Measurements from ENCODE around the gene OSBPL1A. TPM values are rescaled to one million over a fixed set of nuclear protein-coding genes. Genes with fewer than 3 reads are reported as not detected.

Gene OSBPL1A
- total RNA-seq, 1 experiment from 2014 or later = 34.8 TPM

DNA sequence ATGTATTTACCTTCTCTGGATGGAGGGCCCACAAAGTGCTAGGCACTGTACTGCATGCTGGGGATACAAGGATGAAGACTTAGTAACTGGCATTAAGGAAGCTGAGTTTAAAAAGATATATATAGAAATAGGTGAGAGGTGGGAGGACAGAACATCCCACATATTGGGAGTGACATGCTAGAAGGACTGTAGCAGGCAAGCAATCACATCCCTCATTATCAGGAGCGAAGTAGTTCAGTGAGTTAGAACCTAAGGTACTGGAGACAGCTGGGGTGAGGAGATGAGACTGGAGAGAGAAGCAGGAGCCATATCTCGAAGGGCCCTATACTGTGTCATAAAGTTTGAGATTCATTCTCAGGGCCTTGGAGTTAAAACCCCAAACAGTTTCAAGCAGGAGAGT lies 10.9 kb upstream of the OSBPL1A start:
- H3K9me3 Mint-ChIP-seq (ENCODE audit: low read depth, unreplicated experiment) = no peaks in the 10 kb centered on the region
- no peak overlapping the region for H3K4me3 Mint-ChIP-seq (ENCODE audit: low read depth, unreplicated experiment)
- no peaks in the 10 kb centered on the region for H3K4me1 Mint-ChIP-seq (ENCODE audit: low read depth, unreplicated experiment)
- BruUV-seq (replicated peaks) = no TSS peak
- H3K36me3 Mint-ChIP-seq (ENCODE audit: insufficient read depth, unreplicated experiment) = no peaks in the 10 kb centered on the region
- peaks cover 64% of the 10 kb centered on the region for H3K27me3 Mint-ChIP-seq (ENCODE audit: unreplicated experiment)
- CTCF ChIA-PET = no interaction called here
- intact Hi-C loops (cut with micrococcal nuclease; ENCODE audit: unreplicated experiment) = no loop called here
- no peak overlapping the region for H3K27ac Mint-ChIP-seq (ENCODE audit: unreplicated experiment)
- TF ChIP-seq, protein P1, sequence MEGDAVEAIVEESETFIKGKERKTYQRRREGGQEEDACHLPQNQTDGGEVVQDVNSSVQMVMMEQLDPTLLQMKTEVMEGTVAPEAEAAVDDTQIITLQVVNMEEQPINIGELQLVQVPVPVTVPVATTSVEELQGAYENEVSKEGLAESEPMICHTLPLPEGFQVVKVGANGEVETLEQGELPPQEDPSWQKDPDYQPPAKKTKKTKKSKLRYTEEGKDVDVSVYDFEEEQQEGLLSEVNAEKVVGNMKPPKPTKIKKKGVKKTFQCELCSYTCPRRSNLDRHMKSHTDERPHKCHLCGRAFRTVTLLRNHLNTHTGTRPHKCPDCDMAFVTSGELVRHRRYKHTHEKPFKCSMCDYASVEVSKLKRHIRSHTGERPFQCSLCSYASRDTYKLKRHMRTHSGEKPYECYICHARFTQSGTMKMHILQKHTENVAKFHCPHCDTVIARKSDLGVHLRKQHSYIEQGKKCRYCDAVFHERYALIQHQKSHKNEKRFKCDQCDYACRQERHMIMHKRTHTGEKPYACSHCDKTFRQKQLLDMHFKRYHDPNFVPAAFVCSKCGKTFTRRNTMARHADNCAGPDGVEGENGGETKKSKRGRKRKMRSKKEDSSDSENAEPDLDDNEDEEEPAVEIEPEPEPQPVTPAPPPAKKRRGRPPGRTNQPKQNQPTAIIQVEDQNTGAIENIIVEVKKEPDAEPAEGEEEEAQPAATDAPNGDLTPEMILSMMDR (IDR thresholded peaks at IDR 0.05; ENCODE audit: unreplicated experiment) = no peak
- no peak for DNase-seq

DNA sequence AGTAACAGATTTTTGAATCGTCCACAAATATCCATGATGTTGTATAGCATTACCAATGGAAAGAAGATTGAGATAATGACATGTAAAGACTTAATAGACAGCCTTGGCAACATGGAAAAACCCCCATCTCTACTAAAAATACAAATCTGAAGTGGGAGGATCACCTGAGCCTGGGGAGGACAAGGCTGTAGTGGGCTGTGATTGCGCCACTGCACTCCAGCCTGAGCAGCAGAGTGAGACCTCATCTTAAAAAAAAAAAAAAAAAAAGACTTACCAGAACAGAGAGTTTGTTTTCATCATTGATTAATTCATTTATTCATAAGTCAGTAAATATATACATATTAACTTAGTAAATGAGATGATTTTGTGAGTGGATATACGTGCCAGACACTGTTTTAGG lies 7.0 kb upstream of the OSBPL1A start:
- Mint-ChIP-seq H3K27me3 (ENCODE audit: unreplicated experiment) (peaks cover 42% of the 10 kb centered on the region), H3K27ac (ENCODE audit: unreplicated experiment) (no peak overlapping the region), H3K4me3 (ENCODE audit: low read depth, unreplicated experiment) (no peak overlapping the region), H3K4me1 (ENCODE audit: low read depth, unreplicated experiment) (no peaks in the 10 kb centered on the region), H3K9me3 (ENCODE audit: low read depth, unreplicated experiment) (no peaks in the 10 kb centered on the region), H3K36me3 (ENCODE audit: insufficient read depth, unreplicated experiment) (no peaks in the 10 kb centered on the region)
- TF ChIP-seq, protein P1 (IDR thresholded peaks at IDR 0.05; ENCODE audit: unreplicated experiment) = no peak
- intact Hi-C loops (cut with micrococcal nuclease; ENCODE audit: unreplicated experiment) = no loop called here
- no peak for DNase-seq
- CTCF ChIA-PET = interaction anchor here (0.6 to 0.7 kb wide), 3 partner anchors 100 to 988 kb away, joined by 3 to 4 read pairs (median 3); no protein-coding TSS in a partner anchor
- no TSS peak for BruUV-seq (replicated peaks)

GRCh38 chr18:24403076-24403475 lies 5.5 kb upstream of the OSBPL1A start:
- Mint-ChIP-seq H3K9me3 (ENCODE audit: low read depth, unreplicated experiment) (no peaks in the 10 kb centered on the region), H3K4me3 (ENCODE audit: low read depth, unreplicated experiment) (no peak overlapping the region)
- no TSS peak for BruUV-seq (replicated peaks)

GRCh38 chr18:24402209-24402785 lies 4.7 kb upstream of the OSBPL1A start:
- CTCF ChIA-PET = no interaction called here
- no peaks in the 10 kb centered on the region for H3K4me1 Mint-ChIP-seq (ENCODE audit: low read depth, unreplicated experiment)
- H3K4me3 Mint-ChIP-seq (ENCODE audit: low read depth, unreplicated experiment) = no peak overlapping the region
- H3K36me3 Mint-ChIP-seq (ENCODE audit: insufficient read depth, unreplicated experiment) = peaks cover 14% of the 10 kb centered on the region
- DNase-seq = no peak
- TF ChIP-seq, protein P1 (IDR thresholded peaks at IDR 0.05; ENCODE audit: unreplicated experiment) = peak; percentile 26
- no peaks in the 10 kb centered on the region for H3K9me3 Mint-ChIP-seq (ENCODE audit: low read depth, unreplicated experiment)
- H3K27ac Mint-ChIP-seq (ENCODE audit: unreplicated experiment) = no peak overlapping the region
- intact Hi-C loops (cut with micrococcal nuclease; ENCODE audit: unreplicated experiment) = no loop called here
- BruUV-seq (replicated peaks) = no TSS peak
- H3K27me3 Mint-ChIP-seq (ENCODE audit: unreplicated experiment) = peaks cover 19% of the 10 kb centered on the region

More at GRCh38 chr18:24403076-24403475, 5.5 kb upstream of the OSBPL1A start:
- Mint-ChIP-seq H3K27me3 (ENCODE audit: unreplicated experiment) (peaks cover 27% of the 10 kb centered on the region), H3K36me3 (ENCODE audit: insufficient read depth, unreplicated experiment) (peaks cover 6% of the 10 kb centered on the region), H3K27ac (ENCODE audit: unreplicated experiment) (no peak overlapping the region), H3K4me1 (ENCODE audit: low read depth, unreplicated experiment) (no peaks in the 10 kb centered on the region)
- CTCF ChIA-PET = no interaction called here
- intact Hi-C loops (cut with micrococcal nuclease; ENCODE audit: unreplicated experiment) = no loop called here
- TF ChIP-seq, protein P1 (IDR thresholded peaks at IDR 0.05; ENCODE audit: unreplicated experiment) = no peak
- DNase-seq = no peak

Data from Calu3 (cell line).